ENCODE measurements around the gene EIF4ENIF1. TPM values are rescaled to one million over a fixed set of nuclear protein-coding genes. Genes with fewer than 3 reads are reported as not detected.

EIF4ENIF1 gene
- polyA plus RNA-seq, 1 donor from 2014 or later = 12.6 TPM

- Histone ChIP-seq H3F3A (ENCODE audit: insufficient read depth, low read length, poor library complexity, severe bottlenecking) (no peaks in the 10 kb centered on the region), H3K27me3 (ENCODE audit: insufficient read depth, low read depth, low read length) (no peaks in the 10 kb centered on the region), H3K9ac (ENCODE audit: low read length) (no peak overlapping the region), H3K79me2 (replicated peaks; ENCODE audit: insufficient read depth, low read length) (peaks cover 20% of the 10 kb centered on the region), H3K4me2 (ENCODE audit: low read length) (no peak overlapping the region), H4K20me1 (ENCODE audit: insufficient read depth) (no peaks in the 10 kb centered on the region), H3K27ac (ENCODE audit: low read length) (no peak overlapping the region), H3K36me3 (ENCODE audit: insufficient read depth, low read length) (no peaks in the 10 kb centered on the region), H3K9me2 (ENCODE audit: insufficient read depth, low read length) (no peaks in the 10 kb centered on the region), H2AFZ (ENCODE audit: low read depth, low read length) (no peak overlapping the region), H3K9me3 (ENCODE audit: low read length) (no peaks in the 10 kb centered on the region), H3K4me3 (ENCODE audit: low read length) (no peak overlapping the region)
- TF ChIP-seq POLR2AphosphoS5 (IDR thresholded peaks at IDR 0.05) (no peak), MXI1 (conservative IDR thresholded peaks at IDR 0.05; ENCODE audit: poor library complexity, severe bottlenecking) (no peak), EP300 (conservative IDR thresholded peaks at IDR 0.05; ENCODE audit: poor library complexity, severe bottlenecking) (no peak)
- TF ChIP-seq, protein P1, sequence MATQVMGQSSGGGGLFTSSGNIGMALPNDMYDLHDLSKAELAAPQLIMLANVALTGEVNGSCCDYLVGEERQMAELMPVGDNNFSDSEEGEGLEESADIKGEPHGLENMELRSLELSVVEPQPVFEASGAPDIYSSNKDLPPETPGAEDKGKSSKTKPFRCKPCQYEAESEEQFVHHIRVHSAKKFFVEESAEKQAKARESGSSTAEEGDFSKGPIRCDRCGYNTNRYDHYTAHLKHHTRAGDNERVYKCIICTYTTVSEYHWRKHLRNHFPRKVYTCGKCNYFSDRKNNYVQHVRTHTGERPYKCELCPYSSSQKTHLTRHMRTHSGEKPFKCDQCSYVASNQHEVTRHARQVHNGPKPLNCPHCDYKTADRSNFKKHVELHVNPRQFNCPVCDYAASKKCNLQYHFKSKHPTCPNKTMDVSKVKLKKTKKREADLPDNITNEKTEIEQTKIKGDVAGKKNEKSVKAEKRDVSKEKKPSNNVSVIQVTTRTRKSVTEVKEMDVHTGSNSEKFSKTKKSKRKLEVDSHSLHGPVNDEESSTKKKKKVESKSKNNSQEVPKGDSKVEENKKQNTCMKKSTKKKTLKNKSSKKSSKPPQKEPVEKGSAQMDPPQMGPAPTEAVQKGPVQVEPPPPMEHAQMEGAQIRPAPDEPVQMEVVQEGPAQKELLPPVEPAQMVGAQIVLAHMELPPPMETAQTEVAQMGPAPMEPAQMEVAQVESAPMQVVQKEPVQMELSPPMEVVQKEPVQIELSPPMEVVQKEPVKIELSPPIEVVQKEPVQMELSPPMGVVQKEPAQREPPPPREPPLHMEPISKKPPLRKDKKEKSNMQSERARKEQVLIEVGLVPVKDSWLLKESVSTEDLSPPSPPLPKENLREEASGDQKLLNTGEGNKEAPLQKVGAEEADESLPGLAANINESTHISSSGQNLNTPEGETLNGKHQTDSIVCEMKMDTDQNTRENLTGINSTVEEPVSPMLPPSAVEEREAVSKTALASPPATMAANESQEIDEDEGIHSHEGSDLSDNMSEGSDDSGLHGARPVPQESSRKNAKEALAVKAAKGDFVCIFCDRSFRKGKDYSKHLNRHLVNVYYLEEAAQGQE (IDR thresholded peaks at IDR 0.05; ENCODE audit: borderline replicate concordance) = no peak
- TF ChIP-seq, protein P2, sequence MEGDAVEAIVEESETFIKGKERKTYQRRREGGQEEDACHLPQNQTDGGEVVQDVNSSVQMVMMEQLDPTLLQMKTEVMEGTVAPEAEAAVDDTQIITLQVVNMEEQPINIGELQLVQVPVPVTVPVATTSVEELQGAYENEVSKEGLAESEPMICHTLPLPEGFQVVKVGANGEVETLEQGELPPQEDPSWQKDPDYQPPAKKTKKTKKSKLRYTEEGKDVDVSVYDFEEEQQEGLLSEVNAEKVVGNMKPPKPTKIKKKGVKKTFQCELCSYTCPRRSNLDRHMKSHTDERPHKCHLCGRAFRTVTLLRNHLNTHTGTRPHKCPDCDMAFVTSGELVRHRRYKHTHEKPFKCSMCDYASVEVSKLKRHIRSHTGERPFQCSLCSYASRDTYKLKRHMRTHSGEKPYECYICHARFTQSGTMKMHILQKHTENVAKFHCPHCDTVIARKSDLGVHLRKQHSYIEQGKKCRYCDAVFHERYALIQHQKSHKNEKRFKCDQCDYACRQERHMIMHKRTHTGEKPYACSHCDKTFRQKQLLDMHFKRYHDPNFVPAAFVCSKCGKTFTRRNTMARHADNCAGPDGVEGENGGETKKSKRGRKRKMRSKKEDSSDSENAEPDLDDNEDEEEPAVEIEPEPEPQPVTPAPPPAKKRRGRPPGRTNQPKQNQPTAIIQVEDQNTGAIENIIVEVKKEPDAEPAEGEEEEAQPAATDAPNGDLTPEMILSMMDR (IDR thresholded peaks at IDR 0.05; ENCODE audit: poor library complexity, severe bottlenecking) = no peak
Measured at GRCh38 chr22:31398231-31398630, 91.4 kb downstream of the EIF4ENIF1 start.

DNA sequence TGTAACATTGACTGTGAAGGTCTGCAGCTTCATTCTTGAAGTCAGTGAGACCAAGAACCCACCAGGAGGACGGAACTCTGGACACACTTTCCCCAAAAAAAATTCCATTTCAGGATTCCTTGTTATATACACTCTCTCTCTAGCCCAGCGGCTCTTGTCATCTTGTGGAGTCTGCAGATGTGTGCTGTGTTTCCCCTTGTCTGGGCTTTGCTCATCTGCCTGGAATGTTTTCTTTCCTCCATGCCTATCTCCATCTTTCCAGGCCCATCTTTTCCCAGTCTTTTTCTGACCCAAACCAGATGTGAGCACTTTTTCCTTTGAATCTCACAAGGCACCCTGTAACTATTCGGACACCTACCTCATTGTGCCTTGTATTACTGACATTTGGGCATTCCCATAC is 95.3 kb downstream of the EIF4ENIF1 start:
- H3K9me3 ChIP-seq (ENCODE audit: low read length) = no peaks in the 10 kb centered on the region
- H3K36me3 ChIP-seq (ENCODE audit: insufficient read depth, low read length) = no peaks in the 10 kb centered on the region
- H3F3A ChIP-seq (ENCODE audit: insufficient read depth, low read length, poor library complexity, severe bottlenecking) = no peaks in the 10 kb centered on the region
- no peak overlapping the region for H3K4me2 ChIP-seq (ENCODE audit: low read length)
- H3K9me2 ChIP-seq (ENCODE audit: insufficient read depth, low read length) = no peaks in the 10 kb centered on the region
- H4K20me1 ChIP-seq (ENCODE audit: insufficient read depth) = no peaks in the 10 kb centered on the region
- no peaks in the 10 kb centered on the region for H3K79me2 ChIP-seq (replicated peaks; ENCODE audit: insufficient read depth, low read length)
- H3K27ac ChIP-seq (ENCODE audit: low read length) = no peak overlapping the region
- H3K9ac ChIP-seq (ENCODE audit: low read length) = no peak overlapping the region
- no peak overlapping the region for H3K4me3 ChIP-seq (ENCODE audit: low read length)
- H2AFZ ChIP-seq (ENCODE audit: low read depth, low read length) = no peak overlapping the region
- no peaks in the 10 kb centered on the region for H3K27me3 ChIP-seq (ENCODE audit: insufficient read depth, low read depth, low read length)
- TF ChIP-seq SMC3 (conservative IDR thresholded peaks at IDR 0.05; ENCODE audit: poor library complexity) = no peak
- TF ChIP-seq RAD21 (conservative IDR thresholded peaks at IDR 0.05) = no peak
- no peak for TF ChIP-seq MXI1 (conservative IDR thresholded peaks at IDR 0.05; ENCODE audit: poor library complexity, severe bottlenecking)
- TF ChIP-seq, protein P1 (IDR thresholded peaks at IDR 0.05; ENCODE audit: borderline replicate concordance) = no peak
- TF ChIP-seq, protein P2 (IDR thresholded peaks at IDR 0.05; ENCODE audit: poor library complexity, severe bottlenecking) = no peak
- TF ChIP-seq EZH2 (IDR thresholded peaks at IDR 0.05; ENCODE audit: borderline replicate concordance, insufficient read depth, low read length, poor library complexity, severe bottlenecking) = no peak
- TF ChIP-seq TAF1 (IDR thresholded peaks at IDR 0.05; ENCODE audit: low read depth) = no peak
- TF ChIP-seq POLR2AphosphoS5 (IDR thresholded peaks at IDR 0.05) = no peak
- TF ChIP-seq EP300 (conservative IDR thresholded peaks at IDR 0.05; ENCODE audit: poor library complexity, severe bottlenecking) = no peak

Data from neural cell (in vitro differentiated cells).